Osteoblast (primary cell): Measurements from ENCODE around the gene LNX2. TPM values are rescaled to one million over a fixed set of nuclear protein-coding genes. Genes with fewer than 3 reads are reported as not detected.

ENCODE experiments used
- DNase-seq: peaks from one replicate; pipeline ENCODE4 v3.0.0; 2011; ENCODE audit warnings: low spot score, mixed read lengths; ENCODE audit not compliant: insufficient read length; ENCODE audit errors: missing footprints
- H2AFZ ChIP-seq: 2 replicates; pipeline ENCODE4 v1.6.0; 2011; ENCODE audit warnings: mild to moderate bottlenecking, low read length
- H3K27ac ChIP-seq: 2 replicates; pipeline ENCODE4 v1.5.1; 2011; ENCODE audit warnings: mild to moderate bottlenecking, low read depth, low read length, moderate library complexity
- H3K27me3 ChIP-seq: 2 replicates; pipeline ENCODE4 v1.6.0; 2012; ENCODE audit warnings: mild to moderate bottlenecking, control low read depth, inconsistent platforms, low read length, moderate library complexity; ENCODE audit not compliant: insufficient read depth
- H3K36me3 ChIP-seq: 2 replicates; pipeline ENCODE4 v1.5.1; 2011; ENCODE audit warnings: mild to moderate bottlenecking, low read length, control low read depth, moderate library complexity; ENCODE audit not compliant: insufficient read depth
- H3K4me1 ChIP-seq: 2 replicates; pipeline ENCODE4 v1.5.1; 2011; ENCODE audit warnings: mild to moderate bottlenecking, low read length, control low read depth, moderate library complexity; ENCODE audit not compliant: insufficient read depth
- H3K4me2 ChIP-seq: 2 replicates; pipeline ENCODE4 v1.6.0; 2011; ENCODE audit warnings: mild to moderate bottlenecking, low read length; ENCODE audit not compliant: insufficient read depth
- H3K4me3 ChIP-seq: fragments of 200-600 bp; sonication (generic); 3 replicates; pipeline ENCODE4 v1.5.1; 2012; ENCODE audit warnings: mild to moderate bottlenecking, low read length, inconsistent platforms; ENCODE audit not compliant: insufficient read depth
- H3K79me2 ChIP-seq: 2 replicates; pipeline ENCODE4 v1.6.0; 2012; ENCODE audit warnings: mild to moderate bottlenecking, low read length, control low read depth, inconsistent platforms; ENCODE audit not compliant: insufficient read depth
- H3K9me3 ChIP-seq: 2 replicates; pipeline ENCODE4 v1.5.1; 2011; ENCODE audit warnings: low read depth, low read length, control low read depth
- H4K20me1 ChIP-seq: 2 replicates; pipeline ENCODE4 v1.6.0; 2012; ENCODE audit warnings: mild to moderate bottlenecking, low read length, control low read depth; ENCODE audit not compliant: insufficient read depth
- total RNA-seq: library from RNA; depleted of rRNA; stranded (reverse); fragments of >200 nt; gene quantifications from 2 replicates; pipeline ENCODE4 v1.2.3, GENCODE V29; 2012
- TF ChIP-seq, protein P1 (sequence below): IDR thresholded peaks from 2 replicates; pipeline ENCODE4 v1.5.1; 2011; ENCODE audit warnings: mild to moderate bottlenecking, low read depth, low read length, moderate library complexity; ENCODE audit errors: extremely low read depth

The LNX2 gene
- total RNA-seq, 1 donor = 15.2 TPM

DNA sequence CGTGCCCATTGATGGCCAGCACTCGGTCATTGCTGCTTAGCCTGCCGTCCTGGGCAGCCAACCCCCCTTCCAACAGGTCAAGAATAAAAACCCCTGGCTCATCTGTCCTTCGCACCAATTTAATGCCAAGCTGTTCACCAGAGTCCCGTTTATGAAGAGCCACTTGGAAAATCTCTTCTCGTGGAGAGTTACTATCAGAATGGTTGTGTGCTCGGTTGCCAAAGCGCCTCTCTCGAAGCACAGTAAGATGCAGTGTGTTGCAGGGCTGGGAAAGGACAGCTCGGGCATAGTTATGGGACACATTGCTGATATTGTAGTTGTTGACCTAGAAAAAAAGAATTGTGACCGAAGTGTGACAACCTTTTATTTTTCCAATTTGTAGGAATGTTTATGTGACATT is 57.9 kb downstream of the LNX2 start:
- Histone ChIP-seq H3K79me2 (no peaks in the 10 kb centered on the region), H3K4me1 (no peaks in the 10 kb centered on the region), H3K9me3 (no peaks in the 10 kb centered on the region), H3K27me3 (no peaks in the 10 kb centered on the region), H3K4me3 (no peak overlapping the region), H4K20me1 (no peaks in the 10 kb centered on the region), H3K36me3 (peaks cover 9% of the 10 kb centered on the region), H2AFZ (no peak overlapping the region), H3K4me2 (no peak overlapping the region), H3K27ac (no peak overlapping the region)
- TF ChIP-seq, protein P1, sequence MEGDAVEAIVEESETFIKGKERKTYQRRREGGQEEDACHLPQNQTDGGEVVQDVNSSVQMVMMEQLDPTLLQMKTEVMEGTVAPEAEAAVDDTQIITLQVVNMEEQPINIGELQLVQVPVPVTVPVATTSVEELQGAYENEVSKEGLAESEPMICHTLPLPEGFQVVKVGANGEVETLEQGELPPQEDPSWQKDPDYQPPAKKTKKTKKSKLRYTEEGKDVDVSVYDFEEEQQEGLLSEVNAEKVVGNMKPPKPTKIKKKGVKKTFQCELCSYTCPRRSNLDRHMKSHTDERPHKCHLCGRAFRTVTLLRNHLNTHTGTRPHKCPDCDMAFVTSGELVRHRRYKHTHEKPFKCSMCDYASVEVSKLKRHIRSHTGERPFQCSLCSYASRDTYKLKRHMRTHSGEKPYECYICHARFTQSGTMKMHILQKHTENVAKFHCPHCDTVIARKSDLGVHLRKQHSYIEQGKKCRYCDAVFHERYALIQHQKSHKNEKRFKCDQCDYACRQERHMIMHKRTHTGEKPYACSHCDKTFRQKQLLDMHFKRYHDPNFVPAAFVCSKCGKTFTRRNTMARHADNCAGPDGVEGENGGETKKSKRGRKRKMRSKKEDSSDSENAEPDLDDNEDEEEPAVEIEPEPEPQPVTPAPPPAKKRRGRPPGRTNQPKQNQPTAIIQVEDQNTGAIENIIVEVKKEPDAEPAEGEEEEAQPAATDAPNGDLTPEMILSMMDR = no peak
- no peak for DNase-seq

DNA sequence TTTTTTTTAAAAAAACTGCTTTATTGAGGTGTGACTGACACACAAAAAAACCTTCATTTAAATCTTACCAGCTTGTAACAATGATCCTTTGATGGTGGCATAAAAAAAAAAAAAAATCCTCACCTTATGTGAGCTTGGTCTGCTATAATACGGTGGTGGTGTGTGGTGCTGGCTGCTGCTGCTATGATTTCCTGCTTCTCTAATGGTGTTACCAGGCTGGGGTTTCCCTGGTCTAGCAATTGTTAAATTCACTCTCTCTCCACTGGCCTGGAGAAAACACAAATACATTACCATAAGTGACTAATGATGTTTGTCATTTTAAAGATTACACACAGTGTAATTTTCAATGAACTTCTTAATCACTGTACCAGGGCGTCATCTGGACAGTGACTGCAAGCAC is 60.6 kb downstream of the LNX2 start:
- DNase-seq = no peak
- H4K20me1 ChIP-seq = no peaks in the 10 kb centered on the region
- no peak overlapping the region for H3K4me3 ChIP-seq
- no peak overlapping the region for H2AFZ ChIP-seq
- peaks cover 9% of the 10 kb centered on the region for H3K4me1 ChIP-seq
- no peaks in the 10 kb centered on the region for H3K9me3 ChIP-seq
- TF ChIP-seq, protein P1 = no peak
- no peak overlapping the region for H3K27ac ChIP-seq
- H3K4me2 ChIP-seq = no peak overlapping the region
- H3K27me3 ChIP-seq = no peaks in the 10 kb centered on the region
- no peaks in the 10 kb centered on the region for H3K79me2 ChIP-seq
- no peaks in the 10 kb centered on the region for H3K36me3 ChIP-seq

DNA sequence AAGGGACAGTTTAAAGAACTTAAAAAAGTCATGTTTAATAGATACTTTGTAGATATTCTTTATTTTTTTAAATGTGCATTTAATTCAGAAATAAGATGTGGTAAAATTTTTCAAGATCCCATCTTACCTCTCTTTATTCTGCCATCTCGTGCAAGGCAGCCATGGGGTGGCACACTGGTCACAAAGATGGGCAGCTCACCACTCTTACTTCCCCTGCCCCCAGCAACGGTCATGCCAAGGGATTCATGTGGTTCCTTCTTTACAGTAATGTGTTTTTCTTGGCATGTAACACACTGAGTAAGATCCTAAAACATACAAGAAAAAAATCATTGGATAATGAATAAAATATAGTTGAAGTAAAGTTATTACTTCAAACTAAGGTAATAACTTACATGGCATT is 64.2 kb downstream of the LNX2 start:
- H3K79me2 ChIP-seq = no peaks in the 10 kb centered on the region
- H3K36me3 ChIP-seq = peaks cover 4% of the 10 kb centered on the region
- no peaks in the 10 kb centered on the region for H4K20me1 ChIP-seq
- no peak overlapping the region for H3K27ac ChIP-seq
- no peak overlapping the region for H2AFZ ChIP-seq
- H3K4me2 ChIP-seq = no peak overlapping the region
- no peaks in the 10 kb centered on the region for H3K27me3 ChIP-seq
- no peak overlapping the region for H3K4me3 ChIP-seq
- peaks cover 9% of the 10 kb centered on the region for H3K4me1 ChIP-seq
- TF ChIP-seq, protein P1 = peak; percentile 59
- no peaks in the 10 kb centered on the region for H3K9me3 ChIP-seq
- DNase-seq = peak; percentile 50

DNA sequence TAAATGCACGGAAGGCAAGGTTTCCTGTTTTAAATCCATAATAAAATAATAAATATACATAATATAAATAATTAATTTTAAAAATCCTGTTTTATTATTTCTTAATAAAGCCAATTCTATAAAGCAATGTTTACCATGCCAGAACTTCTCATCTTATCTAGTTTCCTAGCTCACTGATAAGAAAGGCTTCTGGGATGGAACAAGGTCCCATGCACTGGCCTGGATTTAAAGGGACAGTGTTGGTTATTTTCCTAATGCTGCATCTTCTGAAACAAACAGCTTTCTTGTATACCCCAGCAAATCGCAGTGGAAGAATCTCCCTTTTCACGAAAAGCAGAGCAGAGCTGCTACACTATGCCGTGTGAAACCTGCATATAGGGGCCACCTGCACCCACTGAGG is 68.8 kb downstream of the LNX2 start:
- TF ChIP-seq, protein P1 = no peak
- Histone ChIP-seq H3K4me3 (no peak overlapping the region), H3K36me3 (peaks cover 4% of the 10 kb centered on the region), H3K4me1 (peaks cover 5% of the 10 kb centered on the region), H3K9me3 (no peaks in the 10 kb centered on the region), H3K27ac (no peak overlapping the region), H3K4me2 (no peak overlapping the region), H2AFZ (no peak overlapping the region), H3K27me3 (no peaks in the 10 kb centered on the region), H3K79me2 (no peaks in the 10 kb centered on the region), H4K20me1 (peaks cover 2% of the 10 kb centered on the region)
- DNase-seq = no peak
